HCT116 (cell line): ENCODE data around the gene HIPK2. TPM values are rescaled to one million over a fixed set of nuclear protein-coding genes. Genes with fewer than 3 reads are reported as not detected.

Source experiments
- ATAC-seq: fragments of 200-7000 bp; cut with Tn5 transposase; 2 replicates; pipeline ENCODE4 v1.9.1; 2020; ENCODE audit warnings: mild to moderate bottlenecking, moderate library complexity
- BruUV-seq: library from RNA; stranded (reverse); fragments of 400-500 nt; replicated peaks from 2 replicates; lab custom pipeline; 2021; lab: Mats Ljungman, UMichigan
- CTCF ChIA-PET: fragments of 300-600 bp; sonication (Branson Sonifier 250); formaldehyde crosslinking; loops from one replicate; lab custom pipeline; 2021; ENCODE audit warnings: antibody characterized with exemption; lab: Charles Lee
- POLR2A ChIA-PET: fragments of 300-600, 350-600 bp; sonication (Branson Sonifier 250); formaldehyde crosslinking; loops from one replicate; lab custom pipeline; 2021; ENCODE audit warnings: antibody characterized with exemption; lab: Charles Lee
- RAD21 ChIA-PET, 2 experiments: fragments of 300-600 bp; sonication (Branson Sonifier 250); formaldehyde crosslinking; loops; one replicate each; lab custom pipeline; 2023; ENCODE audit warnings: low total read pairs in 2 of 2; ENCODE audit not compliant: uncharacterized antibody in 2 of 2, unreplicated experiment in 2 of 2, low non-redundant PET in 1 of 2; lab: Charles Lee
- DNase-seq: peaks from one replicate; pipeline ENCODE4 v3.0.0-alpha.2; 2010; ENCODE audit warnings: low read depth, low spot score
- H2AFZ ChIP-seq: fragments of 200-600 bp; shearing (Covaris generic), sonication (generic); 2 replicates; pipeline ENCODE4 v1.6.1; 2017; ENCODE audit warnings: low read depth, mixed run types, mixed read lengths, antibody characterized with exemption, low read length; ENCODE audit not compliant: poor library complexity, severe bottlenecking
- H3K27ac ChIP-seq: 2 replicates; pipeline ENCODE4 v1.5.1; 2012; ENCODE audit warnings: low read depth, low read length
- H3K27me3 ChIP-seq: fragments of 200-600 bp; sonication (generic); 2 replicates; pipeline ENCODE4 v1.6.1; 2016; ENCODE audit warnings: mixed run types, low read length, mixed read lengths; ENCODE audit not compliant: insufficient read depth
- H3K36me3 ChIP-seq, 2 experiments: fragments of 200-500 bp in 1 of 2; fragments of 200-600 bp in 1 of 2; sonication (Bioruptor generic) in 1 of 2; sonication (generic) in 1 of 2; 2 replicates each; pipeline versions ENCODE4 v1.5.1 to v1.6.1; 2014 to 2016; ENCODE audit warnings: low read length in 2 of 2, inconsistent platforms in 1 of 2, mixed read lengths in 1 of 2, mixed run types in 1 of 2; ENCODE audit not compliant: insufficient read depth in 2 of 2, control insufficient read depth in 1 of 2
- H3K4me1 ChIP-seq, 2 experiments: fragments of 200-600 bp in 1 of 2; sonication (generic) in 1 of 2; 2 replicates each; pipeline versions ENCODE4 v1.5.1 to v1.6.1; 2012 to 2017; ENCODE audit warnings: low read length in 2 of 2, inconsistent platforms in 1 of 2, mild to moderate bottlenecking in 1 of 2, mixed read lengths in 1 of 2, mixed run types in 1 of 2, moderate library complexity in 1 of 2; ENCODE audit not compliant: insufficient read depth in 2 of 2, control insufficient read depth in 1 of 2
- H3K4me2 ChIP-seq: fragments of 200-600 bp; sonication (generic); 2 replicates; pipeline ENCODE4 v1.6.1; 2017; ENCODE audit warnings: mixed run types, low read length, mixed read lengths
- H3K4me3 ChIP-seq, 2 experiments: fragments of 200-600 bp in 1 of 2; sonication (generic) in 1 of 2; replicated peaks in 1 of 2; 2 replicates each; pipeline ENCODE4 v1.5.1; 2011 to 2016; ENCODE audit warnings: low read length in 2 of 2, control low read depth in 1 of 2, low read depth in 1 of 2, mild to moderate bottlenecking in 1 of 2, mixed read lengths in 1 of 2, mixed run types in 1 of 2
- H3K79me2 ChIP-seq: fragments of 200-600 bp; sonication (generic); 2 replicates; pipeline ENCODE4 v1.6.1; 2017; ENCODE audit warnings: mild to moderate bottlenecking, mixed run types, low read length, moderate library complexity, mixed read lengths; ENCODE audit not compliant: insufficient read depth
- H3K9ac ChIP-seq: fragments of 200-600 bp; sonication (generic); 2 replicates; pipeline ENCODE4 v1.6.1; 2016; ENCODE audit warnings: low read length, mixed read lengths
- H3K9me2 ChIP-seq: fragments of 200-600 bp; sonication (generic), shearing (Covaris generic); 2 replicates; pipeline ENCODE4 v1.6.1; 2017; ENCODE audit warnings: mixed run types, mild to moderate bottlenecking, moderate library complexity; ENCODE audit not compliant: insufficient read depth
- H3K9me3 ChIP-seq, 2 experiments: fragments of 200-500 bp in 1 of 2; fragments of 200-600 bp in 1 of 2; sonication (Bioruptor generic) in 1 of 2; sonication (generic) in 1 of 2; 2 replicates each; pipeline ENCODE4 v1.6.1; 2014 to 2017; ENCODE audit warnings: low read length in 2 of 2, mixed read lengths in 2 of 2, inconsistent platforms in 1 of 2, low read depth in 1 of 2, mild to moderate bottlenecking in 1 of 2, mixed run types in 1 of 2, moderate library complexity in 1 of 2; ENCODE audit not compliant: control insufficient read depth in 1 of 2, insufficient read depth in 1 of 2
- H4K20me1 ChIP-seq: fragments of 200-600 bp; sonication (generic), shearing (Covaris generic); 2 replicates; pipeline ENCODE4 v1.6.1; 2017; ENCODE audit warnings: mixed run types, mild to moderate bottlenecking, moderate library complexity; ENCODE audit not compliant: insufficient read depth
- ATF3 ChIP-seq: IDR thresholded peaks from 2 replicates; pipeline ENCODE4 v1.6.1; 2012
- CBX3 ChIP-seq: IDR thresholded peaks from 2 replicates; pipeline ENCODE4 v1.6.1; 2012; ENCODE audit warnings: low read depth
- EZH2 ChIP-seq: fragments of 200-600 bp; sonication (generic); IDR thresholded peaks from 2 replicates; pipeline ENCODE4 v1.6.1; 2017; ENCODE audit warnings: antibody characterized with exemption, mixed run types
- JUND ChIP-seq: IDR thresholded peaks from 2 replicates; pipeline ENCODE4 v1.6.1; 2012
- ZBTB33 ChIP-seq: IDR thresholded peaks from 2 replicates; pipeline ENCODE4 v1.6.1; 2011; ENCODE audit warnings: mild to moderate bottlenecking, low read length, moderate library complexity; ENCODE audit not compliant: insufficient replicate concordance; ENCODE audit errors: extremely low read depth
- ZNF274 ChIP-seq: fragments of 200-500 bp; sonication (Bioruptor generic); IDR thresholded peaks from 2 replicates; pipeline ENCODE4 v1.6.1; 2014; ENCODE audit warnings: mild to moderate bottlenecking, low read depth, low read length, inconsistent platforms
- intact Hi-C: fragments of 100-400 bp; cut with micrococcal nuclease; formaldehyde crosslinking; loops from 2 replicates; pipeline ENCODE4 v1.10.0; 2022
- total RNA-seq: library from RNA; stranded (reverse); gene quantifications from one replicate; pipeline ENCODE4 v1.2.1, GENCODE V29; 2021; ENCODE audit not compliant: unreplicated experiment

Gene HIPK2
- total RNA-seq, 1 experiment from 2014 or later, result 49.5 TPM

GRCh38 chr7:139775829-139776266, 1.9 kb downstream of the HIPK2 start (continued):
- TF ChIP-seq ATF3 (no peak), ZNF274 (no peak)
- TF ChIP-seq, all 23 proteins: peak for 5

DNA sequence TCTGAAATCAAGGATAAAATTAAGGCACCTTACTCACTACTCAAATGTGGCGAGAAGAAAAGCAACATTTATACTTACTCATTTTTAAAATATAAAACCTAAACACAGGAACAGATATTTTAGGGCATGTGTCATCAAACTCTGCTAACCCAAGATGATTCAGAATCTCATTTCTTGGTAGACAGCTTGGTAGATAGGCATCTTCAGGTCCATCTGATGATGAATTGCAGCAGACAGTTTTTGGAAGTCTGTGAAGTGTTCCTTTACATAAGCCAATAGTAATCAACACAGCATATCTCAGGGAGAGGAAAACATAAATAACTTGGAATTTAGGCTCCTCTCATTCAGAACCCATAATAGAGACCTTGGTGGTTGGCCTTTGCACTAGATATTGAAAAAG, 3.4 kb downstream of the HIPK2 start:
- H3K27me3 ChIP-seq, result no peaks in the 10 kb centered on the region
- no peaks in the 10 kb centered on the region for H3K9me2 ChIP-seq
- ATAC-seq, result no peak
- H3K9me3 ChIP-seq, result no peaks in the 10 kb centered on the region
- 0 out of 2 replicates have a peak, but pooled peaks cover 4% of the 10 kb centered on the region for H4K20me1 ChIP-seq
- H3K36me3 ChIP-seq, result no peaks in the 10 kb centered on the region; a peak in 1 of 4 replicates
- H3K79me2 ChIP-seq, result peaks cover 67% of the 10 kb centered on the region
- H3K4me3 ChIP-seq, result no peak overlapping the region
- intact Hi-C loops, result loop anchor here (5.0 to 10.0 kb wide), 2 partner anchors 107 to 270 kb away; no protein-coding TSS in a partner anchor
- H2AFZ ChIP-seq, result no peak overlapping the region
- CTCF ChIA-PET, result no interaction called here
- H3K9ac ChIP-seq, result peak overlapping the region; percentile 9; the same call in 1 of the 2 replicates
- POLR2A ChIA-PET, result no interaction called here
- TF ChIP-seq CBX3, result 0 out of 2 replicates have a peak, but pooled peaks have one; percentile 12
- no peak for TF ChIP-seq ZBTB33
- no peak for TF ChIP-seq EZH2
- TF ChIP-seq JUND, result 0 out of 2 replicates have a peak, but pooled peaks have one; percentile 19
- peak overlapping the region; percentile 85 for H3K4me2 ChIP-seq
- DNase-seq, result no peak
- no TSS peak for BruUV-seq
- peaks cover 50 to 74% of the 10 kb centered on the region in 2 experiments for H3K4me1 ChIP-seq
- RAD21 ChIA-PET, result interaction anchor here in 1 of 2 experiments (0.6 kb wide), 1 partner anchor 192 kb away, joined by 3 read pairs; no protein-coding TSS in a partner anchor
- H3K27ac ChIP-seq, result no peak overlapping the region
